ENCODE data around the gene CAPN3. TPM values are rescaled to one million over a fixed set of nuclear protein-coding genes. Genes with fewer than 3 reads are reported as not detected.

The CAPN3 gene
- polyA plus RNA-seq, 1 donor from 2014 or later, result 1.5 TPM

GRCh38 chr15:42405863-42406482 is 46.7 kb downstream of the CAPN3 start:
- no peaks in the 10 kb centered on the region for H3F3A ChIP-seq (ENCODE audit: insufficient read depth, low read length, poor library complexity, severe bottlenecking)
- no peak overlapping the region for H3K27ac ChIP-seq (ENCODE audit: low read length)
- no peak for TF ChIP-seq MXI1 (conservative IDR thresholded peaks at IDR 0.05; ENCODE audit: poor library complexity, severe bottlenecking)
- no peak for TF ChIP-seq SMC3 (conservative IDR thresholded peaks at IDR 0.05; ENCODE audit: poor library complexity)
- no peak for TF ChIP-seq EP300 (conservative IDR thresholded peaks at IDR 0.05; ENCODE audit: poor library complexity, severe bottlenecking)
- TF ChIP-seq RAD21 (conservative IDR thresholded peaks at IDR 0.05), result no peak
- no peak for TF ChIP-seq EZH2 (IDR thresholded peaks at IDR 0.05; ENCODE audit: borderline replicate concordance, insufficient read depth, low read length, poor library complexity, severe bottlenecking)
- TF ChIP-seq POLR2AphosphoS5 (IDR thresholded peaks at IDR 0.05), result no peak
- no peak for TF ChIP-seq CTCF (IDR thresholded peaks at IDR 0.05; ENCODE audit: poor library complexity, severe bottlenecking)
- no peak for TF ChIP-seq REST (IDR thresholded peaks at IDR 0.05; ENCODE audit: borderline replicate concordance)
- TF ChIP-seq TAF1 (IDR thresholded peaks at IDR 0.05; ENCODE audit: low read depth), result no peak
- H3K9me2 ChIP-seq (ENCODE audit: insufficient read depth, low read length), result no peaks in the 10 kb centered on the region
- H4K20me1 ChIP-seq (ENCODE audit: insufficient read depth), result no peaks in the 10 kb centered on the region
- no peaks in the 10 kb centered on the region for H3K79me2 ChIP-seq (replicated peaks; ENCODE audit: insufficient read depth, low read length)
- H3K4me3 ChIP-seq (ENCODE audit: low read length), result no peak overlapping the region
- H3K36me3 ChIP-seq (ENCODE audit: insufficient read depth, low read length), result no peaks in the 10 kb centered on the region
- no peak overlapping the region for H2AFZ ChIP-seq (ENCODE audit: low read depth, low read length)
- no peak overlapping the region for H3K4me2 ChIP-seq (ENCODE audit: low read length)
- no peak overlapping the region for H3K9ac ChIP-seq (ENCODE audit: low read length)
- H3K27me3 ChIP-seq (ENCODE audit: insufficient read depth, low read depth, low read length), result no peaks in the 10 kb centered on the region
- H3K9me3 ChIP-seq (ENCODE audit: low read length), result no peaks in the 10 kb centered on the region

- H3K4me3 ChIP-seq (ENCODE audit: low read length), result no peak overlapping the region
- H3K9ac ChIP-seq (ENCODE audit: low read length), result no peak overlapping the region
- H3K27me3 ChIP-seq (ENCODE audit: insufficient read depth, low read depth, low read length), result no peaks in the 10 kb centered on the region
- TF ChIP-seq REST (IDR thresholded peaks at IDR 0.05; ENCODE audit: borderline replicate concordance) (no peak), EZH2 (IDR thresholded peaks at IDR 0.05; ENCODE audit: borderline replicate concordance, insufficient read depth, low read length, poor library complexity, severe bottlenecking) (no peak), EP300 (conservative IDR thresholded peaks at IDR 0.05; ENCODE audit: poor library complexity, severe bottlenecking) (no peak), RAD21 (conservative IDR thresholded peaks at IDR 0.05) (no peak), POLR2AphosphoS5 (IDR thresholded peaks at IDR 0.05) (no peak), MXI1 (conservative IDR thresholded peaks at IDR 0.05; ENCODE audit: poor library complexity, severe bottlenecking) (no peak), TAF1 (IDR thresholded peaks at IDR 0.05; ENCODE audit: low read depth) (no peak), SMC3 (conservative IDR thresholded peaks at IDR 0.05; ENCODE audit: poor library complexity) (no peak), CTCF (IDR thresholded peaks at IDR 0.05; ENCODE audit: poor library complexity, severe bottlenecking) (no peak)
- no peak overlapping the region for H3K4me2 ChIP-seq (ENCODE audit: low read length)
- no peaks in the 10 kb centered on the region for H3K9me3 ChIP-seq (ENCODE audit: low read length)
- no peaks in the 10 kb centered on the region for H4K20me1 ChIP-seq (ENCODE audit: insufficient read depth)
- H3K9me2 ChIP-seq (ENCODE audit: insufficient read depth, low read length), result no peaks in the 10 kb centered on the region
- H3F3A ChIP-seq (ENCODE audit: insufficient read depth, low read length, poor library complexity, severe bottlenecking), result no peaks in the 10 kb centered on the region
- no peak overlapping the region for H3K27ac ChIP-seq (ENCODE audit: low read length)
- H2AFZ ChIP-seq (ENCODE audit: low read depth, low read length), result no peak overlapping the region
- no peaks in the 10 kb centered on the region for H3K79me2 ChIP-seq (replicated peaks; ENCODE audit: insufficient read depth, low read length)
- peaks cover 9% of the 10 kb centered on the region for H3K36me3 ChIP-seq (ENCODE audit: insufficient read depth, low read length)
Observed at GRCh38 chr15:42408178-42408577, 48.9 kb downstream of the CAPN3 start.
